NT2/D1 (cell line): ENCODE measurements around the gene TFRC.
A peak's percentile ranks its signal among the peaks of the same experiment; 100 is the strongest.
"Not testable (repeated sequence)": the region's sequence is repeated elsewhere in the genome, so short reads cannot be mapped to it uniquely, and the experiment has no call there.

Source experiments
- DNase-seq: peaks from one replicate; pipeline ENCODE4 v3.0.0-alpha.2; 2011; ENCODE audit warnings: low read depth, low spot score
- H3K27me3 ChIP-seq: 2 replicates; pipeline ENCODE4 v1.6.0; 2011; ENCODE audit warnings: mild to moderate bottlenecking; ENCODE audit not compliant: insufficient read length, insufficient read depth
- H3K36me3 ChIP-seq: 2 replicates; pipeline ENCODE4 v1.6.1; 2011; ENCODE audit warnings: mild to moderate bottlenecking, low read length, mixed read lengths; ENCODE audit not compliant: insufficient read depth, insufficient read length
- H3K4me1 ChIP-seq: 2 replicates; pipeline ENCODE4 v1.5.1; 2011; ENCODE audit not compliant: insufficient read depth, insufficient read length
- H3K4me3 ChIP-seq: 2 replicates; pipeline ENCODE4 v1.5.1; 2011; ENCODE audit warnings: low read depth; ENCODE audit not compliant: insufficient read length
- H3K9ac ChIP-seq: 2 replicates; pipeline ENCODE4 v1.6.0; 2011; ENCODE audit warnings: low read depth; ENCODE audit not compliant: insufficient read length
- H3K9me3 ChIP-seq: 2 replicates; pipeline ENCODE4 v1.5.1; 2011; ENCODE audit warnings: mild to moderate bottlenecking, low read length; ENCODE audit not compliant: insufficient read depth
- SUZ12 ChIP-seq: IDR thresholded peaks from 2 replicates; pipeline ENCODE4 v1.6.1; 2011; ENCODE audit not compliant: insufficient read length, insufficient read depth; ENCODE audit errors: extremely low read depth
- YY1 ChIP-seq: IDR thresholded peaks from 2 replicates; pipeline ENCODE4 v1.6.1; 2011; ENCODE audit not compliant: insufficient read length, insufficient read depth
- ZNF274 ChIP-seq: IDR thresholded peaks from 2 replicates; pipeline ENCODE4 v1.6.1; 2011; ENCODE audit warnings: mild to moderate bottlenecking, low read depth, low read length

The TFRC gene

DNA sequence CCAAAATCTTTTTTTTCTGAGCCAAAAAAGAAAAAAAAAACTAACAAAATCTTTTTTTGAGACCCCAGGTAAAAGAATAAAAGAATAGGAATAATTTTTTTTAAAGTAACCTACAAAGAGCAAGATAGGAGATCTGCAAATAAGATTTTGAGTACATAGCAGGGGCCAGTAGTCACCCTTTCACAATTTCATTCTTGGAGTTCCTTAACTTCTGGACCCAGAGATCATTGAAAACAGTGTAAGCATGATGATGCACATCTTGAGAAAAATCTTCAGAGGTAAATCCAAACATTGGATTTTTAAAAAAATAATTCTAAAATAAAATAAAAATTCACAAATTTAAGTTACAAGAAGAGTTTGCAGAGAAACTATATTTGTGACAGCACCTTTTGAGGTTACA is 18.8 kb downstream of the TFRC start:
- TF ChIP-seq ZNF274 (no peak), YY1 (no peak), SUZ12 (no peak)
- peaks cover 87% of the 10 kb centered on the region for H3K36me3 ChIP-seq

GRCh38 chr3:196060834-196061233 is 21.1 kb downstream of the TFRC start:
- TF ChIP-seq SUZ12: no peak
- TF ChIP-seq ZNF274: no peak
- TF ChIP-seq YY1: no peak
- Histone ChIP-seq H3K4me1 (peaks cover 2% of the 10 kb centered on the region), H3K9me3 (no peaks in the 10 kb centered on the region), H3K27me3 (no peaks in the 10 kb centered on the region), H3K36me3 (peaks cover 86% of the 10 kb centered on the region), H3K9ac (no peak overlapping the region), H3K4me3 (no peak overlapping the region)
- no peak for DNase-seq

More for the DNA sequence above, 18.8 kb downstream of the TFRC start:
- Histone ChIP-seq H3K27me3 (no peaks in the 10 kb centered on the region), H3K4me3 (no peak overlapping the region), H3K9ac (no peak overlapping the region), H3K9me3 (no peaks in the 10 kb centered on the region), H3K4me1 (peaks cover 2% of the 10 kb centered on the region)
- no peak for DNase-seq

DNA sequence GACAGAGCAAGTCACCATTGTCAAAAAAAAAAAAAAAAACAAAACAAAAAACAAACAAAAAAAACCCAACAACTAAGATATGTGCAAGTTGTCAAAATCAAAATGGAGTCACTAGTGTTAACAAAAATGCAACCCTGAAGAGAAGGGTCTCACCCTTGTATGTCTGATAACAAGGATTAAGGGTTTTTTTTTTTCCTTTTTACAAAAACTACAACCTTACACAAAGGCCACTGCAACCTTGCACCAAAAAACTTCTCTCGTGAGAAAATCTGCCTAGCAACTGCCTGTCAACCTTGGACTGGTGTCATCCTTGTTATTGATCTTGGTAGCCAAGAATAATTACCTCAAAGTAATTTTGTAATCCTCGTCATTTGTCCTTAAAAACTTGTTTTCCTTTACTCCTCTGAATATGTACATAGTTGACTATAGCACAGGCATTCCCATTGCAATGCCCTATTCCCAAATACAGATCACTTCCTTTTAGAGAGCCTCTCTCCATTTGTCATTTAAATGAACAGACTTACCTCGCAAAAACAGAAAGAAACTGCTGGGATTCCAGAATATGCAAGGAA is 24.0 kb downstream of the TFRC start:
- H3K27me3 ChIP-seq: no peaks in the 10 kb centered on the region
- DNase-seq: peak; percentile 82
- no peak overlapping the region for H3K9ac ChIP-seq
- peaks cover 90% of the 10 kb centered on the region for H3K36me3 ChIP-seq
- peaks cover 2% of the 10 kb centered on the region for H3K4me1 ChIP-seq
- no peak overlapping the region for H3K4me3 ChIP-seq
- no peaks in the 10 kb centered on the region for H3K9me3 ChIP-seq
- no peak for TF ChIP-seq SUZ12
- no peak for TF ChIP-seq YY1
- TF ChIP-seq ZNF274: no peak

DNA sequence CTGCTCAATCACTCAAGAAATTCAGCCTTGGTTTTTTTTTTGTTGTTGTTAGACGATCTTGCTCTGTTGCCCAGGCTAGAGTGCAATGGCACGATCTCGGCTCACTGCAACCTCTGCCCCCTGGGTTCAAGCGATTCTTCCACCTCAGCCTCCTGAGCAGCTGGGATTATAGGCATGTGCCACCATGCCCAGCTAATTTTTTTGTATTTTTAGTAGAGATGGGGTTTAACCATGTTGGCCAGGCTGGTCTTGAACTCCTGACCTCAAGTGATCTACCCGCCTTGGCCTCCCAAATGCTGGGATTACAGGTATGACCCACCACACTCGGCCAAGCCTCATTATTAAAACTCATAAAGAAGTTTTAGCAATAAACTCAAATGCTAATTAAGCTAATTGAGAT is 25.5 kb downstream of the TFRC start:
- H3K4me3 ChIP-seq, H3K9me3 ChIP-seq, DNase-seq, H3K4me1 ChIP-seq, H3K9ac ChIP-seq, H3K27me3 ChIP-seq: not testable (repeated sequence)
- H3K36me3 ChIP-seq: peaks cover 90% of the 10 kb centered on the region

DNA sequence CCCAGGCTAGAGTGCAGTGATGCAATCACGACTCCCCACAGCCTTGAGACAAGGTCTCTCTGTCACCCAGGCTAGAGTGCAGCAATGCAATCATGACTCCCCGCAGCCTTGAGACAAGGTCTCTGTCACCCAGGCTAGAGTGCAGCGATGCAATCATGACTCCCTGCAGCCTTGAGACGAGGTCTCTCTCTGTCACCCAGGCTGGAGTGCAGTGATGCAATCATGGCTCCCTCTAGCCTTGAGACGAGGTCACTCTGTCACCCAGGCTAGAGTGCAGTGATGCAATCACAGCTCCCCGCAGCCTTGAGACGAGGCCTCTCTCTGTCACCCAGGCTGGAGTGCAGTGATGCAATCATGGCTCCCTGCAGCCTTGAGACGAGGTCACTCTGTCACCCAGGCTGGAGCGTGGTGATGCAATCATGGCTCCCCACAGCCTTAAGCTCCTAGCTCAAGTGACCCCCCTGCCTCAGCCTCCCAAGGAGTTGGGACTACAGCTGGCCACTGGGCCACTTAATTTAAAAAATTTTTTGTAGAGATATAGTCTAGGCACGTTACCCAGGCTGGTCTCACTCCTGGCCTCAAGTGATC is 26.1 kb downstream of the TFRC start:
- Histone ChIP-seq H3K27me3 (no peaks in the 10 kb centered on the region), H3K4me1 (peaks cover 2% of the 10 kb centered on the region), H3K4me3 (no peak overlapping the region), H3K9me3 (no peaks in the 10 kb centered on the region), H3K9ac (no peak overlapping the region), H3K36me3 (peaks cover 90% of the 10 kb centered on the region)
- DNase-seq: no peak
- TF ChIP-seq SUZ12 (no peak), ZNF274 (no peak), YY1 (no peak)

DNA sequence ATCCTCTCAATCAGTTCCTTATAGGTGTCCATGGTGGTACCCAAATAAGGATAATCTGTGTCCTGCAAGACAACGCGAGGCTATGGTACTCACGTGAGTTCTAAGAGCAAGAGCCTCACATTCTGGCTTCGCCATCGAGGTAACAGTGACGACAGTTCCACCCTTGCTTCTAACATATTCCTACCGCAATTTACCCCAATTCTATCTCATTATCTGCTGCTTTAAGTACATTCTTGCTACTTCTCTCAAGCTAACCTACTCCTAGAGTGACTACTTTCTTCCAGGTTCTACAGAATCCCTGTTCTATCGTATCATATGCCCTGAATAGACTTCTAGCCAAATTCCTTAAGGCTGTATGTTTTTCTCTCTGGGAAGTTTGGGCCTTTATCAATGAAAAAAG is 26.6 kb downstream of the TFRC start:
- DNase-seq: no peak
- Histone ChIP-seq H3K27me3 (no peaks in the 10 kb centered on the region), H3K9ac (no peak overlapping the region), H3K9me3 (no peaks in the 10 kb centered on the region), H3K4me3 (no peak overlapping the region), H3K4me1 (peaks cover 2% of the 10 kb centered on the region), H3K36me3 (peaks cover 92% of the 10 kb centered on the region)
- no peak for TF ChIP-seq YY1
- TF ChIP-seq SUZ12: no peak
- TF ChIP-seq ZNF274: no peak

DNA sequence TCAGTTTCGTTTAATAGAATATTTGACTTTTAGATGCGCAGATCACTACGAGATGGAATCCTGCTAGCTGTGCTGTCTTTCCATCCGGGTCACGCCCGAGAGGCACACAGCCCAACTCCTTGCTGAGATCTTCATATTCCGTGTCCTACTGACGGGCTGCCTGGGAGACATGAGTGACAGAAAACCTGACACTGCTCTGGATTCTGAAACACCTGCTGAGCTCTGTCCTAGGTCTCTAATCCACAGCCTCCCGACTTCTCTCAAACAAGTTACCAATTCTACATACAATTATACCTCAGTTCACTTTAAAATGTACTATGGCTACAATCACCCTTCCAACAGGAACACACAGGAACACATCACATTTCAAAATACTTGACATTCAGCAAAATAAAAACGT is 27.2 kb downstream of the TFRC start:
- peaks cover 92% of the 10 kb centered on the region for H3K36me3 ChIP-seq
- H3K27me3 ChIP-seq: no peaks in the 10 kb centered on the region
- no peaks in the 10 kb centered on the region for H3K9me3 ChIP-seq
- DNase-seq: no peak
- TF ChIP-seq SUZ12: no peak
- no peak for TF ChIP-seq ZNF274
- no peak for TF ChIP-seq YY1
- H3K4me3 ChIP-seq: no peak overlapping the region
- peaks cover 2% of the 10 kb centered on the region for H3K4me1 ChIP-seq
- H3K9ac ChIP-seq: no peak overlapping the region

- Histone ChIP-seq H3K36me3 (peaks cover 94% of the 10 kb centered on the region), H3K9ac (no peak overlapping the region), H3K27me3 (no peaks in the 10 kb centered on the region), H3K9me3 (no peaks in the 10 kb centered on the region), H3K4me3 (no peak overlapping the region), H3K4me1 (no peaks in the 10 kb centered on the region)
- no peak for DNase-seq
- TF ChIP-seq YY1 (no peak), SUZ12 (no peak), ZNF274 (no peak)
Observed at GRCh38 chr3:196053487-196053886, 28.4 kb downstream of the TFRC start.
